H9 (cell line): ENCODE results near the gene FLT3. TPM values are rescaled to one million over a fixed set of nuclear protein-coding genes. Genes with fewer than 3 reads are reported as not detected.

ENCODE experiments used
- DNase-seq: peaks from one replicate; pipeline ENCODE4 v3.0.0-alpha.2; 2017
- H2AFZ ChIP-seq: one replicate; pipeline ENCODE4 v1.6.1; 2013; ENCODE audit warnings: mild to moderate bottlenecking, low read length, control low read depth, moderate library complexity
- H2AK5ac ChIP-seq: 2 replicates; pipeline ENCODE4 v1.6.1; 2013; ENCODE audit warnings: low read length, control low read depth, mixed read lengths; ENCODE audit not compliant: insufficient read length
- H2BK120ac ChIP-seq: one replicate; pipeline ENCODE4 v1.6.1; 2013; ENCODE audit warnings: low read depth, mild to moderate bottlenecking, low read length, control low read depth, inconsistent platforms; ENCODE audit not compliant: poor library complexity, severe bottlenecking
- H2BK12ac ChIP-seq: 2 replicates; pipeline ENCODE4 v1.6.1; 2013; ENCODE audit warnings: low read length, control low read depth, mixed read lengths, low read depth; ENCODE audit not compliant: insufficient read length
- H2BK15ac ChIP-seq: 2 replicates; pipeline ENCODE4 v1.6.1; 2013; ENCODE audit warnings: low read depth, low read length, control low read depth
- H2BK20ac ChIP-seq: one replicate; pipeline ENCODE4 v1.6.1; 2013; ENCODE audit warnings: low read depth, mild to moderate bottlenecking, low read length, control low read depth, inconsistent platforms; ENCODE audit not compliant: poor library complexity, severe bottlenecking
- H2BK5ac ChIP-seq: 2 replicates; pipeline ENCODE4 v1.6.1; 2013; ENCODE audit warnings: low read length, control low read depth, mixed read lengths; ENCODE audit not compliant: insufficient read length
- H3K14ac ChIP-seq: 2 replicates; pipeline ENCODE4 v1.6.1; 2013; ENCODE audit warnings: low read length, control low read depth; ENCODE audit not compliant: insufficient read depth
- H3K18ac ChIP-seq: 2 replicates; pipeline ENCODE4 v1.6.1; 2013; ENCODE audit warnings: low read depth, mild to moderate bottlenecking, mixed read lengths, low read length, control low read depth; ENCODE audit not compliant: insufficient read length
- H3K23ac ChIP-seq: 2 replicates; pipeline ENCODE4 v1.6.1; 2013; ENCODE audit warnings: low read length, control low read depth, mixed read lengths, low read depth; ENCODE audit not compliant: insufficient read length
- H3K23me2 ChIP-seq: 2 replicates; pipeline ENCODE4 v1.6.1; 2013; ENCODE audit warnings: low read depth, mild to moderate bottlenecking, mixed read lengths, low read length, control low read depth; ENCODE audit not compliant: insufficient read length, poor library complexity, severe bottlenecking
- H3K27ac ChIP-seq: 2 replicates; pipeline ENCODE4 v1.5.1; 2013; ENCODE audit warnings: low read length, control low read depth, mixed read lengths, low read depth; ENCODE audit not compliant: insufficient read length
- H3K27me3 ChIP-seq: 2 replicates; pipeline ENCODE4 v1.6.1; 2013; ENCODE audit warnings: low read length, control low read depth, inconsistent platforms; ENCODE audit not compliant: insufficient read depth
- H3K4ac ChIP-seq: 2 replicates; pipeline ENCODE4 v1.6.1; 2013; ENCODE audit warnings: low read depth, mild to moderate bottlenecking, control low read depth, inconsistent platforms, low read length, moderate library complexity
- H3K4me1 ChIP-seq: 2 replicates; pipeline ENCODE4 v1.6.1; 2013; ENCODE audit warnings: low read length, control low read depth, inconsistent platforms; ENCODE audit not compliant: insufficient read depth
- H3K4me2 ChIP-seq: 2 replicates; pipeline ENCODE4 v1.6.1; 2013; ENCODE audit warnings: low read length, control low read depth, mixed read lengths; ENCODE audit not compliant: insufficient read length, insufficient read depth
- H3K56ac ChIP-seq: 2 replicates; pipeline ENCODE4 v1.6.1; 2013; ENCODE audit warnings: low read depth, mild to moderate bottlenecking, mixed read lengths, low read length, control low read depth; ENCODE audit not compliant: insufficient read length
- H3K79me1 ChIP-seq: 2 replicates; pipeline ENCODE4 v1.6.1; 2013; ENCODE audit warnings: low read depth, mild to moderate bottlenecking, moderate library complexity, low read length, control low read depth, inconsistent platforms; ENCODE audit not compliant: insufficient read depth, poor library complexity, severe bottlenecking
- H3K79me2 ChIP-seq: 2 replicates; pipeline ENCODE4 v1.6.1; 2013; ENCODE audit warnings: low read length, control low read depth, inconsistent platforms; ENCODE audit not compliant: insufficient read depth
- H3K9ac ChIP-seq: 2 replicates; pipeline ENCODE4 v1.6.1; 2013; ENCODE audit warnings: low read length, control low read depth, mixed read lengths; ENCODE audit not compliant: insufficient read length; ENCODE audit errors: extremely low read depth
- H3K9me3 ChIP-seq: one replicate; pipeline ENCODE4 v1.6.1; 2013; ENCODE audit warnings: low read depth, low read length, inconsistent platforms; ENCODE audit not compliant: control insufficient read depth
- H3T11ph ChIP-seq: one replicate; pipeline ENCODE4 v1.6.1; 2013; ENCODE audit warnings: mild to moderate bottlenecking, low read length, control low read depth, inconsistent platforms
- H4K20me1 ChIP-seq: one replicate; pipeline ENCODE4 v1.6.1; 2013; ENCODE audit not compliant: control insufficient read depth, insufficient read length, insufficient read depth
- H4K5ac ChIP-seq: 2 replicates; pipeline ENCODE4 v1.6.1; 2013; ENCODE audit warnings: low read depth, mild to moderate bottlenecking, mixed read lengths, low read length, control low read depth; ENCODE audit not compliant: insufficient read length
- H4K8ac ChIP-seq: replicated peaks from 2 replicates; pipeline ENCODE4 v1.6.1; 2013; ENCODE audit warnings: low read length, control low read depth, mixed read lengths, low read depth; ENCODE audit not compliant: insufficient read length
- H4K91ac ChIP-seq: 2 replicates; pipeline ENCODE4 v1.6.1; 2013; ENCODE audit warnings: low read depth, mild to moderate bottlenecking, moderate library complexity, mixed read lengths, low read length, control low read depth; ENCODE audit not compliant: insufficient read length
- H3K27ac Mint-ChIP-seq, 3 experiments: 2 replicates in 2 of 3; 3 replicates in 1 of 3; pipeline ENCODE4 v1.8.0; 2020 to 2021; ENCODE audit warnings: mixed read lengths in 3 of 3, mild to moderate bottlenecking in 1 of 3, moderate library complexity in 1 of 3
- H3K27me3 Mint-ChIP-seq: 2 replicates; pipeline ENCODE4 v1.8.0; 2021; ENCODE audit warnings: low read depth, mild to moderate bottlenecking, moderate library complexity, mixed read lengths
- H3K36me3 Mint-ChIP-seq, 3 experiments: 2 replicates in 2 of 3; 3 replicates in 1 of 3; pipeline ENCODE4 v1.8.0; 2020 to 2021; ENCODE audit warnings: low read depth in 3 of 3, mixed read lengths in 3 of 3; ENCODE audit not compliant: insufficient read depth in 1 of 3
- H3K4me1 Mint-ChIP-seq, 2 experiments: 2 replicates each; pipeline ENCODE4 v1.8.0; 2020; ENCODE audit warnings: mixed read lengths in 2 of 2
- H3K4me3 Mint-ChIP-seq, 2 experiments: 2 replicates in 1 of 2; 3 replicates in 1 of 2; pipeline ENCODE4 v1.8.0; 2020 to 2021; ENCODE audit warnings: mild to moderate bottlenecking in 2 of 2, mixed read lengths in 2 of 2, moderate library complexity in 1 of 2
- H3K9me3 Mint-ChIP-seq, 2 experiments: 2 replicates in 1 of 2; 3 replicates in 1 of 2; pipeline ENCODE4 v1.8.0; 2020; ENCODE audit warnings: mild to moderate bottlenecking in 2 of 2, mixed read lengths in 2 of 2, moderate library complexity in 1 of 2
- CTCF ChIP-seq: fragments of 200-600 bp; sonication (generic); conservative IDR thresholded peaks from 3 replicates; pipeline ENCODE4 v1.8.0; 2021; ENCODE audit warnings: antibody characterized with exemption, mild to moderate bottlenecking
- WGBS: extraction: QIAGEN DNeasy Blood & Tissue Kit; methylation state at CpG from one replicate; pipeline ENCODE4 v1.1.7; 2013; ENCODE audit warnings: missing lambda C conversion rate, low lambda C conversion rate, mixed read lengths; ENCODE audit not compliant: insufficient read length; ENCODE audit errors: extremely low coverage; 5-methylcytosine and 5-hydroxymethylcytosine counted together
- total RNA-seq: library from RNA; stranded (reverse); gene quantifications from 2 replicates; pipeline ENCODE4 v1.2.1, GENCODE V29; 2021

Gene FLT3
- total RNA-seq, 1 experiment from 2014 or later: 0.44 TPM

- H4K8ac ChIP-seq: no peak overlapping the region
- H3K4me2 ChIP-seq: no peak overlapping the region
- no peak overlapping the region for H4K91ac ChIP-seq
- no peak overlapping the region for H3K27ac ChIP-seq
- Mint-ChIP-seq H3K27ac (no peak overlapping the region), H3K36me3 (peaks cover 0 to 5% (median 0%) of the 10 kb centered on the region in 3 experiments; a peak in 1 of 7 replicates), H3K9me3 (no peaks in the 10 kb centered on the region; a peak in 1 of 5 replicates), H3K27me3 (peaks cover 22% of the 10 kb centered on the region), H3K4me1 (peaks cover 24 to 34% of the 10 kb centered on the region in 2 experiments), H3K4me3 (no peak overlapping the region)
- no peak for TF ChIP-seq CTCF
- no peaks in the 10 kb centered on the region for H3K79me1 ChIP-seq
- H2AK5ac ChIP-seq: no peak overlapping the region
- no peak overlapping the region for H2BK12ac ChIP-seq
- no peaks in the 10 kb centered on the region for H3K27me3 ChIP-seq
- H2AFZ ChIP-seq: no peak overlapping the region
- no peak overlapping the region for H3K18ac ChIP-seq
- H2BK20ac ChIP-seq: no peak overlapping the region
- no CpG with 5 or more reads among the region's 2 CpGs for WGBS
- no peak overlapping the region for H3T11ph ChIP-seq
- no peak overlapping the region for H3K23ac ChIP-seq
- H3K14ac ChIP-seq: no peak overlapping the region
- H3K4me1 ChIP-seq: peaks cover 3% of the 10 kb centered on the region; the same call in 1 of the 2 replicates
- no peaks in the 10 kb centered on the region; the same call in 1 of the 2 replicates for H3K79me2 ChIP-seq
- H3K9ac ChIP-seq: no peak overlapping the region
- H2BK15ac ChIP-seq: no peak overlapping the region
- no peaks in the 10 kb centered on the region for H4K20me1 ChIP-seq
- H3K9me3 ChIP-seq: no peaks in the 10 kb centered on the region
- no peak overlapping the region for H4K5ac ChIP-seq
- H3K56ac ChIP-seq: no peak overlapping the region
- H3K4ac ChIP-seq: no peak overlapping the region
- no peaks in the 10 kb centered on the region for H3K23me2 ChIP-seq
- H2BK5ac ChIP-seq: no peak overlapping the region
- DNase-seq: no peak
- no peak overlapping the region for H2BK120ac ChIP-seq
These were observed 55.8 kb downstream of the FLT3 start for GRCh38 chr13:28044608-28045007.
